ENCODE data around the gene CUBN.

DNA sequence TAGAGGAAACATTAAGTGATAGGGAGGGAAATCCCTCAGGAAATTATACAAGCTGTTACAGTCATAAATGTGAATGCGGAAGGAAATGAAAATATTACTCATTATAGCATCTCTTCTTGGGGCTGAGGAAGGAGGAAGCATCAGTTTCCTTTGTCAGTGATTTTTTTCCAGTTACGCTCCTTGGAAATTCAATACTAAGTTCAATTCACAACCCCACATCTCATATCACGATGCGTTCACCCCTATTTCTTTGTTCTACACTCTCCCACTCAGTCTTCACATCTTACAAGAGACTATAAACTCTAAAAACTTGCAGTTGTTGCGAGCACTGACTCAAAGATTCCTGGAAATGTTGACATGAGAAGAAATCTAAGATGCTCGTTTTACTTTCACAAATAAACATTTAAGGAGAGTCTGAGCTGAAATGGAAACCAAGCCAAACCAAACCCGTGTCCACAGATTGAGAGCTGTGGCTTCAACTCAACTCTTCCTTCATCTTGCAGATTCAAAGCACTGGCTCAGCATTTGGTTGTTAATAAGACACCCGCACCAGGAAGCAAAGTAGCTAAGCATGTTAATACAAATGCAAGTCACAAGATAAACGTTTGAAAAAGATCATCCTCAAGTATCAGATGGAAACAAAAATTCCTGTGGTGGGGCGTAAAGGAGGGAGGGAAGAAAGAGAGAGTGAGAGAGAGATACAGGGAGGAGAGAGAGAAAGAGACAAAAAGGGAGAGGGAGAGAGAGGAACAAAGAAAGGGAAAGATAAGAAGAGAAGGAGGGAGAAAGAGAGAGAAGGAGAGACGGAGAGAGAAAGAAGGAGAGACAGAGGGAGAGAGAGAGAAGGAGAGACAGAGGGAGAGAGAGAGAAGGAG, 162.4 kb downstream of the CUBN start:
- no peak for TF ChIP-seq CTCF (IDR thresholded peaks at IDR 0.05)
- no peak for TF ChIP-seq POLR2A (IDR thresholded peaks at IDR 0.05)
